Neutrophil (primary cell): ENCODE results near the gene VSTM2B.

Experiments used
- H3K27ac ChIP-seq: fragments of 200-600 bp; sonication (generic); 2 replicates; pipeline ENCODE4 v1.5.1; 2016; ENCODE audit warnings: mild to moderate bottlenecking, moderate library complexity
- H3K27me3 ChIP-seq: fragments of 200-600 bp; sonication (generic); 2 replicates; pipeline ENCODE4 v1.6.0; 2016; ENCODE audit warnings: mild to moderate bottlenecking
- H3K36me3 ChIP-seq: fragments of 200-600 bp; sonication (generic); 2 replicates; pipeline ENCODE4 v1.5.1; 2017
- H3K4me1 ChIP-seq, 2 experiments: fragments of 200-600 bp in 1 of 2; sonication (generic) in 1 of 2; 1 replicate in 1 of 2; 2 replicates in 1 of 2; pipeline versions ENCODE4 v1.5.1 to v1.6.1; 2013 to 2016; ENCODE audit warnings: low read depth in 1 of 2, low read length in 1 of 2, mild to moderate bottlenecking in 1 of 2, moderate library complexity in 1 of 2; ENCODE audit not compliant: control insufficient read depth in 1 of 2, insufficient read depth in 1 of 2
- H3K4me3 ChIP-seq, 2 experiments: fragments of 200-600 bp in 1 of 2; sonication (generic) in 1 of 2; 1 replicate in 1 of 2; 2 replicates in 1 of 2; pipeline ENCODE4 v1.5.1; 2013 to 2016; ENCODE audit warnings: low read depth in 1 of 2, low read length in 1 of 2, mild to moderate bottlenecking in 1 of 2, moderate library complexity in 1 of 2
- H3K9me3 ChIP-seq: fragments of 200-600 bp; sonication (generic); 2 replicates; pipeline ENCODE4 v1.5.1; 2016
- CTCF ChIP-seq: fragments of 200-600 bp; sonication (generic); IDR thresholded peaks from 2 replicates; pipeline ENCODE4 v1.5.1; 2016; ENCODE audit warnings: antibody characterized with exemption

Gene VSTM2B

GRCh38 chr19:29507081-29507860, 18.5 kb upstream of the VSTM2B start:
- Histone ChIP-seq H3K9me3 (no peaks in the 10 kb centered on the region), H3K4me3 (no peak overlapping the region), H3K27ac (no peak overlapping the region), H3K4me1 (no peaks in the 10 kb centered on the region), H3K27me3 (no peaks in the 10 kb centered on the region), H3K36me3 (no peaks in the 10 kb centered on the region)
- TF ChIP-seq CTCF = no peak

GRCh38 chr19:29508181-29508580, 17.6 kb upstream of the VSTM2B start:
- no peaks in the 10 kb centered on the region for H3K27me3 ChIP-seq
- no peaks in the 10 kb centered on the region for H3K36me3 ChIP-seq
- no peak overlapping the region for H3K27ac ChIP-seq
- no peak for TF ChIP-seq CTCF
- H3K4me1 ChIP-seq = no peaks in the 10 kb centered on the region
- H3K4me3 ChIP-seq = no peak overlapping the region
- no peaks in the 10 kb centered on the region for H3K9me3 ChIP-seq

- no peaks in the 10 kb centered on the region for H3K27me3 ChIP-seq
- H3K27ac ChIP-seq = no peak overlapping the region
- no peaks in the 10 kb centered on the region for H3K4me1 ChIP-seq
- H3K4me3 ChIP-seq = no peak overlapping the region
- TF ChIP-seq CTCF = no peak
- no peaks in the 10 kb centered on the region for H3K36me3 ChIP-seq
- H3K9me3 ChIP-seq = no peaks in the 10 kb centered on the region
Observed at GRCh38 chr19:29509456-29509855, 16.3 kb upstream of the VSTM2B start.

GRCh38 chr19:29510701-29511265, 15.0 kb upstream of the VSTM2B start:
- H3K4me1 ChIP-seq = no peaks in the 10 kb centered on the region
- no peaks in the 10 kb centered on the region for H3K27me3 ChIP-seq
- no peak overlapping the region for H3K4me3 ChIP-seq
- no peak overlapping the region for H3K27ac ChIP-seq
- H3K9me3 ChIP-seq = no peaks in the 10 kb centered on the region
- TF ChIP-seq CTCF = no peak
- H3K36me3 ChIP-seq = no peaks in the 10 kb centered on the region

GRCh38 chr19:29511768-29512167, 14.0 kb upstream of the VSTM2B start:
- no peaks in the 10 kb centered on the region for H3K27me3 ChIP-seq
- no peak for TF ChIP-seq CTCF

More at GRCh38 chr19:29511768-29512167, 14.0 kb upstream of the VSTM2B start:
- Histone ChIP-seq H3K36me3 (no peaks in the 10 kb centered on the region), H3K4me3 (no peak overlapping the region), H3K27ac (no peak overlapping the region), H3K4me1 (no peaks in the 10 kb centered on the region), H3K9me3 (no peaks in the 10 kb centered on the region)
